SK-N-SH (cell line): ENCODE data around the gene MBTPS1. TPM values are rescaled to one million over a fixed set of nuclear protein-coding genes. Genes with fewer than 3 reads are reported as not detected.

Experiments
- CTCF ChIA-PET: fragments of 300-600, 350-600 bp; formaldehyde crosslinking; extraction: SDS; loops from one replicate; lab custom pipeline; 2021; lab: Yijun Ruan, JAX
- POLR2A ChIA-PET: fragments of 350-600 bp; sonication (Branson Sonifier 250); formaldehyde crosslinking; extraction: SDS; loops from one replicate; lab custom pipeline; 2020; ENCODE audit warnings: antibody characterized with exemption, inconsistent platforms; lab: Yijun Ruan, JAX
- DNase-seq: peaks from one replicate; pipeline ENCODE4 v3.0.0; 2012
- H2AFZ ChIP-seq: fragments of 200-600 bp; sonication (generic); 2 replicates; pipeline ENCODE4 v1.8.1; 2016; ENCODE audit warnings: antibody characterized with exemption, mild to moderate bottlenecking, low read depth
- H3F3A ChIP-seq: fragments of 200-600 bp; sonication (generic); replicated peaks from 2 replicates; pipeline ENCODE3; 2016; ENCODE audit warnings: antibody characterized with exemption, mild to moderate bottlenecking; ENCODE audit not compliant: insufficient read depth
- H3K27ac ChIP-seq, 2 experiments: fragments of 200-500 bp in 1 of 2; fragments of 200-600 bp in 1 of 2; sonication (Bioruptor generic) in 1 of 2; sonication (generic), shearing (Covaris generic) in 1 of 2; 2 replicates each; pipeline versions ENCODE4 v1.5.1 to v1.6.1; 2014 to 2016; ENCODE audit warnings: low read depth in 2 of 2, inconsistent platforms in 1 of 2, low read length in 1 of 2, mild to moderate bottlenecking in 1 of 2, mixed read lengths in 1 of 2
- H3K27me3 ChIP-seq: fragments of 200-600 bp; sonication (generic), shearing (Covaris generic); 2 replicates; pipeline ENCODE4 v1.6.1; 2016; ENCODE audit warnings: mixed run types; ENCODE audit not compliant: insufficient read depth
- H3K36me3 ChIP-seq, 2 experiments: fragments of 200-500 bp in 1 of 2; fragments of 200-600 bp in 1 of 2; sonication (Bioruptor generic) in 1 of 2; sonication (generic) in 1 of 2; replicated peaks in 1 of 2; 2 replicates each; pipeline versions ENCODE3 to v1.5.1; 2014 to 2016; ENCODE audit warnings: low read length in 1 of 2, mild to moderate bottlenecking in 1 of 2; ENCODE audit not compliant: insufficient read depth in 2 of 2, control insufficient read depth in 1 of 2
- H3K4me1 ChIP-seq, 2 experiments: fragments of 200-500 bp in 1 of 2; fragments of 200-600 bp in 1 of 2; sonication (Bioruptor generic) in 1 of 2; sonication (generic), shearing (Covaris generic) in 1 of 2; 2 replicates each; pipeline versions ENCODE4 v1.5.1 to v1.6.1; 2014 to 2016; ENCODE audit warnings: low read depth in 1 of 2, low read length in 1 of 2, mixed run types in 1 of 2; ENCODE audit not compliant: insufficient read depth in 2 of 2, control insufficient read depth in 1 of 2
- H3K4me2 ChIP-seq: fragments of 200-600 bp; sonication (generic), shearing (Covaris generic); 2 replicates; pipeline ENCODE4 v1.6.1; 2017; ENCODE audit warnings: mixed run types
- H3K4me3 ChIP-seq, 2 experiments: fragments of 200-500 bp in 1 of 2; fragments of 200-600 bp in 1 of 2; sonication (Bioruptor generic) in 1 of 2; sonication (generic), shearing (Covaris generic) in 1 of 2; 2 replicates each; pipeline versions ENCODE4 v1.5.1 to v1.8.1; 2014 to 2016; ENCODE audit warnings: low read depth in 2 of 2, inconsistent platforms in 1 of 2, low read length in 1 of 2, mild to moderate bottlenecking in 1 of 2, mixed read lengths in 1 of 2, moderate library complexity in 1 of 2
- H3K79me2 ChIP-seq: fragments of 200-600 bp; sonication (generic); 2 replicates; pipeline ENCODE4 v1.8.1; 2017; ENCODE audit warnings: mild to moderate bottlenecking; ENCODE audit not compliant: insufficient read depth
- H3K9ac ChIP-seq: fragments of 200-600 bp; sonication (generic); 2 replicates; pipeline ENCODE4 v1.6.1; 2017; ENCODE audit warnings: mixed run types
- H3K9me2 ChIP-seq: fragments of 200-600 bp; sonication (generic); 2 replicates; pipeline ENCODE4 v1.6.1; 2017; ENCODE audit warnings: mixed run types
- H3K9me3 ChIP-seq: fragments of 200-600 bp; sonication (generic); 2 replicates; pipeline ENCODE4 v1.6.1; 2017; ENCODE audit warnings: mixed run types, mild to moderate bottlenecking, moderate library complexity
- H4K20me1 ChIP-seq: fragments of 200-600 bp; sonication (generic); 2 replicates; pipeline ENCODE4 v1.6.1; 2017; ENCODE audit warnings: mild to moderate bottlenecking, mixed run types; ENCODE audit not compliant: insufficient read depth
- CHD2 ChIP-seq: fragments of 150-350 bp; IDR thresholded peaks from 2 replicates; pipeline ENCODE4 v1.6.1; 2018; ENCODE audit warnings: low read length; ENCODE audit not compliant: partially characterized antibody
- CTCF ChIP-seq: fragments of 200-600 bp; sonication (generic); IDR thresholded peaks from 2 replicates; pipeline ENCODE4 v1.6.1; 2017; ENCODE audit warnings: antibody characterized with exemption, mild to moderate bottlenecking, moderate library complexity
- ELF1 ChIP-seq: IDR thresholded peaks from 2 replicates; pipeline ENCODE4 v1.4.0; 2012
- EP300 ChIP-seq, 2 experiments: IDR thresholded peaks; 2 replicates each; pipeline versions ENCODE4 v1.4.0 to v1.6.1; 2012; ENCODE audit warnings: borderline replicate concordance in 1 of 2, low read depth in 1 of 2, low read length in 1 of 2
- FOSL2 ChIP-seq: IDR thresholded peaks from 2 replicates; pipeline ENCODE4 v1.4.0; 2012; ENCODE audit warnings: low read depth, mild to moderate bottlenecking, moderate library complexity, borderline replicate concordance
- GABPA ChIP-seq: IDR thresholded peaks from 2 replicates; pipeline ENCODE4 v1.4.0; 2012; ENCODE audit warnings: low read depth, mild to moderate bottlenecking
- MAX ChIP-seq: IDR thresholded peaks from 2 replicates; pipeline ENCODE4 v1.4.0; 2012; ENCODE audit warnings: low read depth
- MXI1 ChIP-seq: IDR thresholded peaks from 2 replicates; pipeline ENCODE4 v1.6.1; 2012; ENCODE audit warnings: mild to moderate bottlenecking, low read depth, low read length, improper control_type of control experiment
- NFIC ChIP-seq: IDR thresholded peaks from 2 replicates; pipeline ENCODE4 v1.4.0; 2012; ENCODE audit warnings: borderline replicate concordance
- POLR2AphosphoS5 ChIP-seq: IDR thresholded peaks from 2 replicates; pipeline ENCODE4 v1.6.1; 2012; ENCODE audit warnings: low read depth, low read length
- RAD21 ChIP-seq: IDR thresholded peaks from 2 replicates; pipeline ENCODE4 v1.6.1; 2012; ENCODE audit warnings: mild to moderate bottlenecking, low read length
- RCOR1 ChIP-seq: fragments of 150-350 bp; IDR thresholded peaks from 2 replicates; pipeline ENCODE4 v1.6.1; 2017; ENCODE audit warnings: antibody characterized with exemption, low read length
- REST ChIP-seq: IDR thresholded peaks from 2 replicates; pipeline ENCODE4 v1.6.1; 2012; ENCODE audit warnings: mild to moderate bottlenecking, low read depth, low read length, moderate library complexity
- SIN3A ChIP-seq: IDR thresholded peaks from 2 replicates; pipeline ENCODE4 v1.6.1; 2012; ENCODE audit warnings: low read depth, mild to moderate bottlenecking, low read length, moderate library complexity, borderline replicate concordance
- TCF12 ChIP-seq: IDR thresholded peaks from 2 replicates; pipeline ENCODE4 v1.4.0; 2012
- TEAD4 ChIP-seq: IDR thresholded peaks from 2 replicates; pipeline ENCODE4 v1.4.0; 2012; ENCODE audit warnings: mild to moderate bottlenecking, borderline replicate concordance; ENCODE audit not compliant: insufficient read depth
- USF1 ChIP-seq: IDR thresholded peaks from 2 replicates; pipeline ENCODE4 v1.4.0; 2012; ENCODE audit warnings: low read depth, borderline replicate concordance
- USF2 ChIP-seq: fragments of 150-350 bp; IDR thresholded peaks from 2 replicates; pipeline ENCODE4 v1.6.1; 2017; ENCODE audit warnings: antibody characterized with exemption, low read length, low read depth, borderline replicate concordance
- ZBTB33 ChIP-seq: IDR thresholded peaks from 2 replicates; pipeline ENCODE4 v1.4.0; 2012; ENCODE audit warnings: low read depth, borderline replicate concordance
- WGBS: methylation state at CpG from one replicate; pipeline ENCODE4 v1.1.6; 2017; ENCODE audit warnings: low lambda C conversion rate; 5-methylcytosine and 5-hydroxymethylcytosine counted together
- polyA plus RNA-seq, 3 experiments: library from polyadenylated mRNA; depleted of rRNA; stranded (reverse); fragments of >200 nt; gene quantifications; 2 replicates each; pipeline ENCODE4 v1.2.3, GENCODE V29; 2012

The MBTPS1 gene
- polyA plus RNA-seq, 1 of the 3 experiments (the other 2 are of a cell fraction), result 84.9 TPM

GRCh38 chr16:84096447-84097005 lies 20.2 kb downstream of the MBTPS1 start (continued):
- TF ChIP-seq ZBTB33 (no peak), USF1 (no peak), SIN3A (no peak), TCF12 (no peak), EP300 (IDR thresholded peaks at IDR 0.05; ENCODE audit: borderline replicate concordance in 1 of 2, low read depth in 1 of 2, low read length in 1 of 2) (no peak), MAX (no peak), REST (no peak)

- H3K27ac ChIP-seq, result no peak overlapping the region
- H3K9me3 ChIP-seq, result no peaks in the 10 kb centered on the region
- H3K4me2 ChIP-seq, result no peak overlapping the region
- H3K27me3 ChIP-seq, result no peaks in the 10 kb centered on the region
- POLR2A ChIA-PET, result no interaction called here
- H2AFZ ChIP-seq, result no peak overlapping the region
- H3K9me2 ChIP-seq, result no peaks in the 10 kb centered on the region
- H3K4me3 ChIP-seq, result no peak overlapping the region
- peaks cover 0 to 7% of the 10 kb centered on the region in 2 experiments; a peak in 1 of 4 replicates for H3K4me1 ChIP-seq
- no peak for DNase-seq
- peaks cover 47 to 78% of the 10 kb centered on the region in 2 experiments for H3K36me3 ChIP-seq
- WGBS, result 97% methylated on average over 14 of the region's 14 CpGs
- H3K79me2 ChIP-seq, result peaks cover 13% of the 10 kb centered on the region
- peaks cover 22% of the 10 kb centered on the region for H4K20me1 ChIP-seq
- no peak overlapping the region for H3K9ac ChIP-seq
- H3F3A ChIP-seq, result peaks cover 5% of the 10 kb centered on the region
- no peak for TF ChIP-seq FOSL2
- TF ChIP-seq CHD2, result no peak
- no peak for TF ChIP-seq POLR2AphosphoS5
- TF ChIP-seq RAD21, result no peak
- no peak for TF ChIP-seq CTCF
- no peak for TF ChIP-seq RCOR1
- no peak for TF ChIP-seq ELF1
- no peak for TF ChIP-seq USF2
- no peak for TF ChIP-seq MXI1
- TF ChIP-seq GABPA, result no peak
- TF ChIP-seq TEAD4, result no peak
- no peak for TF ChIP-seq NFIC
- TF ChIP-seq, all 33 proteins: peak for 0
- CTCF ChIA-PET, result interaction anchor here (1.1 to 2.5 kb wide), 3 partner anchors 9 to 14 kb away, joined by 3 to 11 read pairs (median 3); no protein-coding TSS in a partner anchor
Measured at GRCh38 chr16:84095466-84095865, 21.3 kb downstream of the MBTPS1 start.
